ENCODE data around the gene C2CD2.

DNA sequence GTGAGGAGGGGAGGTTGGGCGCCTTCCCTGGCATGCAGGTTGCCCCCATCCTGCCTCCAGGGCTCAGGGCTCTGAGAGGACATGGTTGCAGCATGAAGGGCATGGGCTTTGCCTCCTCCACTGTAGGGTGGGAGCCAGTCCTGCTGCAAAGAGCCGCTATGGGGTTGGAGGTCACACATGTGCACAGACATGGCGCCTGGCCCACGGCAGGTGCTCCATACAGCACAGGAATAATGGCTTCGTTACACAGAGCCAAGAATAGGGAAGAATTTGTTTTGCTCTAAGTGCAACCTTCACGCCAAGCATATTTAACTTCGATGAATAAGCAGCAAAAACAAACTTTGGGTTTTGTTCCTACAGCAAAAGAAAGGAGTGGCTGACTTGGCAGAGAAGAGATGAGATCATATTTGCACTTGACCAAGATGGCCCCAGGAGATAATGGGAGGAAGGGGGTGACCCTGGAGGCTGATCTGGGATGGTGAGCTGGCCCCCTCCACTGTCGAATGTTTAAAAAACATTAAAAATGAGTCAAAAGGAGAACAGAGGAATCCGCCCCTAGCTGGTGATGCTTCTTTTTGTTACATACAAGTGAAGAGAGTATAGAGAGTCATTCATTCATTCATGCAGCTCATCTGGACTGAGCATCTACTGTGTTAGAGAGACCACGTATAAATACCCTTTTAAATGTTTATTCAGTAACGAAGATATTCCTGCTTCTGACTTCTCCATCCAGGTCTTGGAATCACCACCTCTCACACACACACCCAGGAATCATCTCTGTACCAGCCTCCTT lies 12.4 kb upstream of the C2CD2 start:
- TF ChIP-seq TCF4 (CRISPR knock-in tag; IDR thresholded peaks at IDR 0.05; ENCODE audit: borderline replicate concordance) (no peak), ZFP3 (CRISPR knock-in tag; IDR thresholded peaks at IDR 0.05) (no peak), PPARA (CRISPR knock-in tag; IDR thresholded peaks at IDR 0.05; ENCODE audit: borderline replicate concordance) (no peak)

Measured in SK-N-SH treated with all-trans-retinoic acid at 6 μM for 48 hours (cell line).